GM23248 (cell line): ENCODE results near the gene ACADM.
"Not testable (repeated sequence)": the region's sequence is repeated elsewhere in the genome, so short reads cannot be mapped to it uniquely, and the experiment has no call there.

Experiments
- EZH2 ChIP-seq: fragments of 200-600 bp; sonication (generic); IDR thresholded peaks from 2 replicates; pipeline ENCODE4 v1.6.1; 2018; ENCODE audit warnings: antibody characterized with exemption, mild to moderate bottlenecking; ENCODE audit not compliant: insufficient read depth, poor library complexity, severe bottlenecking
- EZH2phosphoT487 ChIP-seq: fragments of 200-600 bp; sonication (generic); IDR thresholded peaks from 2 replicates; pipeline ENCODE4 v1.6.1; 2018; ENCODE audit warnings: antibody characterized with exemption, moderate library complexity, mild to moderate bottlenecking, low read depth; ENCODE audit not compliant: insufficient read depth

DNA sequence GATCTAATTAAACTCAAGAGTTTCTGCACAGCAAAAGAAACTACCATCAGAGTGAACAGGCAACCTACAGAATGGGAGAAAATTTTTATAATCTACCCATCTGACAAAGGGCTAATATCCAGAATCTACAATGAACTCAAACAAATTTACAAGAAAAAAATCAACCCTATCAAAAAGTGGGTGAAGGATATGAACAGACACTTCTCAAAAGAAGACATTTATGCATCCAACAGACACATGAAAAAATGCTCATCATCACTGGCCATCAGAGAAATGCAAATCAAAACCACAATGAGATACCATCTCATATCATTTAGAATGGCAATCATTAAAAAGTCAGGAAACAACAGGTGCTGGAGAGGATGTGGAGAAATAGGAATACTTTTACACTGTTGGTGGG is 32.7 kb downstream of the ACADM start:
- not testable (repeated sequence) for TF ChIP-seq EZH2phosphoT487, EZH2
